ENCODE results near the gene HNRNPUL1.
A peak's percentile ranks its signal among the peaks of the same experiment; 100 is the strongest.

GRCh38 chr19:41263850-41264580 is at the start of gene HNRNPUL1:
- TF ChIP-seq CTCF (conservative IDR thresholded peaks at IDR 0.05 in 1 of 2, IDR thresholded peaks at IDR 0.05 in 1 of 2; ENCODE audit: extremely low read depth in 1 of 2, insufficient read depth in 1 of 2, low read depth in 1 of 2, low read length in 2 of 2) (peak in 1 of 2 donors; percentile 51), EZH2 (IDR thresholded peaks at IDR 0.05; ENCODE audit: borderline replicate concordance, low read length) (no peak)
